MG63 (cell line): Measurements from ENCODE around the gene MTHFD1L. TPM values are rescaled to one million over a fixed set of nuclear protein-coding genes. Genes with fewer than 3 reads are reported as not detected.

ENCODE experiments used
- DNase-seq: peaks from one replicate; pipeline ENCODE4 v3.0.0-alpha.2; 2020
- H3K27me3 ChIP-seq: fragments of 250-450 bp; sonication (Bioruptor Pico); 2 replicates; pipeline ENCODE4 v1.5.1; 2020; ENCODE audit warnings: mild to moderate bottlenecking, moderate library complexity
- H3K36me3 ChIP-seq: fragments of 250-450 bp; sonication (Bioruptor Pico); 2 replicates; pipeline ENCODE4 v1.5.1; 2020; ENCODE audit warnings: mild to moderate bottlenecking, moderate library complexity
- H3K4me3 ChIP-seq: fragments of 250-450 bp; sonication (Bioruptor Pico); 2 replicates; pipeline ENCODE4 v1.5.1; 2020; ENCODE audit warnings: mild to moderate bottlenecking, moderate library complexity
- H3K9me3 ChIP-seq: fragments of 250-450 bp; sonication (Bioruptor Pico); 2 replicates; pipeline ENCODE4 v1.5.1; 2020; ENCODE audit warnings: mild to moderate bottlenecking, moderate library complexity
- total RNA-seq: library from RNA; depleted of rRNA; stranded (reverse); fragments of >200 nt; shearing (Covaris generic); gene quantifications from 2 replicates; pipeline ENCODE4 v1.2.3, GENCODE V29; 2014; ENCODE audit warnings: low replicate concordance

Gene MTHFD1L
- total RNA-seq, 1 experiment from 2014 or later = 64.8 TPM

GRCh38 chr6:151092591-151092990 lies 227.1 kb downstream of the MTHFD1L start:
- DNase-seq = no peak

DNA sequence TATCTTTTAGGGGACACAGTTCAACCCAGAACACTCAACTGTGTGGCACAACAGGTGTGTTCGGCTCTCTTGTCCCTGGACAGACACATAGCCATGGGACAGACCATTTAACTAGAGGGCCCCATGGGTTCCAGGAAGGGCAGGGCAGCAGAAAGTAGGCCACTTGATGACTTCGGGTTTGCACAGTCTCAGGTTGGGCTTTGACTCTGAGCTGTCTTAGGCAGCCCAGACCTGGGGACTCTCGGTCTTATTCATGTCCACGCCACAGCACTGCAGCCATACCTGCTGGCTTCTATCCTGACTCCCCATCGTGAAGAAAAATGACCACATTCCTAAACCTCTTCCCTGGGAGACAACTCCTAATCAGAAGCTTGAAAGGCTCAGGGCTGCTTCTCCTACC lies 228.2 kb downstream of the MTHFD1L start:
- H3K36me3 ChIP-seq = peaks cover 59% of the 10 kb centered on the region
- H3K4me3 ChIP-seq = no peak overlapping the region
- no peaks in the 10 kb centered on the region for H3K27me3 ChIP-seq
- H3K9me3 ChIP-seq = no peaks in the 10 kb centered on the region
- DNase-seq = no peak

More at GRCh38 chr6:151092591-151092990, 227.1 kb downstream of the MTHFD1L start:
- no peaks in the 10 kb centered on the region for H3K9me3 ChIP-seq
- no peak overlapping the region for H3K4me3 ChIP-seq
- H3K36me3 ChIP-seq = peaks cover 58% of the 10 kb centered on the region
- H3K27me3 ChIP-seq = no peaks in the 10 kb centered on the region

- Histone ChIP-seq H3K27me3 (no peaks in the 10 kb centered on the region), H3K9me3 (no peaks in the 10 kb centered on the region), H3K36me3 (peaks cover 50% of the 10 kb centered on the region), H3K4me3 (no peak overlapping the region)
- no peak for DNase-seq
Measured at GRCh38 chr6:151095538-151096254, 230.2 kb downstream of the MTHFD1L start.

- no peak for DNase-seq
- H3K4me3 ChIP-seq = no peak overlapping the region
- H3K9me3 ChIP-seq = no peaks in the 10 kb centered on the region
- no peaks in the 10 kb centered on the region for H3K27me3 ChIP-seq
- H3K36me3 ChIP-seq = peaks cover 52% of the 10 kb centered on the region
Measured at GRCh38 chr6:151096255-151096612, 230.7 kb downstream of the MTHFD1L start.

DNA sequence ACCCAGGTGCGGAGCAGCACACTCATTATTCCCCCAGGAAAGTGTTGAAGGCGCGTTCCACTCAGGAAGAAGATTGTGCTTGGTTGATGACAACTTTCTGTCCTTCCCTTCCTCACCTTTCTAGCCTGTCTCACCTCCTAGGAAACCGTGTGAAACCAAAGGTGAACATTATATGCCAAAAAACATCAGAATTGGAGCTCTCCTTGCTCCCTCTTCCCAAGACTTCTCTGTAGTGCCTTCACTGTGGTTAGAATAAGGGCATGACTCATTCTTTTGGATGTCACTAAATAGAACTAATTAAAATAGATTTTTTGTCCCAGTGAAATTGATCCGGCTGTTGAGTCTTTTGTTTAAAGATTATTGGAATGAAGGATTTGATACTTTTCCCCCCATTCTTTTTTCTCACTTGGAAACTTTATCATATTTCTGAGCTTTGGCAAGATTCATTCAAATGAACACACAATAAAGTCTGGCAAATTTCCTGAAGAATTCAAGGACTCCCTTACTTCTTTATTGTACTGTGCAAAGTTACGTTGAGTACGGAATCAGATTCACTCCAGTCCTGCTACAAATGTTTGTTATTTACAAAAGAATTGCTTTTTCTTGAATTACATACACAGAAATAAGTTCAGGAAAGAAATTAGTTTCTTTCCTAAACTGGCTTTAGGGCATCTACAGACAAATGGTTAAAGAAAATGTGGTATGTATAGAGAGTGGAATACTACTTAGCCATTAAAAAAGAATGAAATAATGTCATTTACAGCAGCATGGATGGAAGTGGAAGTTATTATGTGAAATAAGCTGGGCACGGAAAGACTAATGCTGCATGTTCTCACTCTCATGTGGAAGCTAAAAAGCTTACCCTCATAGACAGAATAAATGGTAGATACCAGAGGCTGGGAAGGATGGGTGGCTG lies 231.4 kb downstream of the MTHFD1L start:
- Histone ChIP-seq H3K9me3 (no peaks in the 10 kb centered on the region), H3K27me3 (no peaks in the 10 kb centered on the region), H3K4me3 (no peak overlapping the region), H3K36me3 (peaks cover 59% of the 10 kb centered on the region)
- no peak for DNase-seq

DNA sequence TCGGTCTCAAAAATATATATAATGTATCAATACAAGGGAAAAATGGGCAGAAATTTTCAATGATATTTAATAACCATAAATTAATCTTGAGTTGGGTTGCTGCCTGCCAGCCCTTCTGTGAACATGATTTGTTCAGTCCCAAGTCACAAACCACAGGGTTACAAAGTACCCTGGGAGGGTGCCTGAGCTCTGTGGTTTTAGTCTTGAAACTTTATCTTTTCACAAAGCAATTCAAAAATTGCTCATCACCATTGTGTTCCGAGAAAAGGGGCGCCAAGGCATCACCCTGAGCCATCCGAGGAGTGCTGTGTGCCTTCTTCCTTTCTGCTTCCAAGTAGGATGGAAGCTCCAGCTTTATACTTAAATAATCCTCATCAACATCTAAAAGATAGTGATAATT lies 232.7 kb downstream of the MTHFD1L start:
- Histone ChIP-seq H3K4me3 (no peak overlapping the region), H3K36me3 (peaks cover 54% of the 10 kb centered on the region), H3K9me3 (no peaks in the 10 kb centered on the region), H3K27me3 (no peaks in the 10 kb centered on the region)
- no peak for DNase-seq

- Histone ChIP-seq H3K9me3 (no peaks in the 10 kb centered on the region), H3K4me3 (no peak overlapping the region), H3K36me3 (peaks cover 44% of the 10 kb centered on the region), H3K27me3 (no peaks in the 10 kb centered on the region)
- DNase-seq = no peak
Measured at GRCh38 chr6:151100326-151100725, 234.8 kb downstream of the MTHFD1L start.

DNA sequence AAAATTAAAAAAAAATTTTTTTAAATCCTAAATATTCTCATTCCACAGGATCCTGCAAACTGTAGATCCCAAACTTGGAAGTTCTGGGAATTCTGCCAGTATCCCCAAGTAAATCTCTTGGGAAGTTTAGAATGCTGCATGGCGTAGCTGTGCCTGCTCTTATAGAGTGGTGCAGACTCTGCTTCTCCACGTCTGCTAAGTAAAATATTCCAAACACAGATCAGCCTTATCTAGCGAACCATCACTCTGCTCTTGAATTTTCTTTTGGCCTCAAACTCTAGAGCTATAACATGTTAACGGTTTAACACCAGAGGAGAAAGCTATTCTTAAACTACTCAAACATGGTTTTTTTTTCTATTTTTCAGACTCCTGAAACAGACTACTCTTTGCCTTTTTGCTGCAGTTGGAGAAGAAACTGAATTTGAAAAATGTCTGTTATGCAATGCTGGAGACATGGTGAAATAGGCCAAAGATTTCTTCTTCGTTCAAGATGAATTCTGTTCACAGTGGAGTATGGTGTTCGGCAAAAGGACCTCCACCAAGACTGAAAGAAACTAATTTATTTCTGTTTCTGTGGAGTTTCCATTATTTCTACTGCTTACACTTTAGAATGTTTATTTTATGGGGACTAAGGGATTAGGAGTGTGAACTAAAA lies 235.8 kb downstream of the MTHFD1L start:
- Histone ChIP-seq H3K36me3 (peaks cover 39% of the 10 kb centered on the region), H3K4me3 (no peak overlapping the region), H3K27me3 (no peaks in the 10 kb centered on the region), H3K9me3 (no peaks in the 10 kb centered on the region)
- DNase-seq = no peak

DNA sequence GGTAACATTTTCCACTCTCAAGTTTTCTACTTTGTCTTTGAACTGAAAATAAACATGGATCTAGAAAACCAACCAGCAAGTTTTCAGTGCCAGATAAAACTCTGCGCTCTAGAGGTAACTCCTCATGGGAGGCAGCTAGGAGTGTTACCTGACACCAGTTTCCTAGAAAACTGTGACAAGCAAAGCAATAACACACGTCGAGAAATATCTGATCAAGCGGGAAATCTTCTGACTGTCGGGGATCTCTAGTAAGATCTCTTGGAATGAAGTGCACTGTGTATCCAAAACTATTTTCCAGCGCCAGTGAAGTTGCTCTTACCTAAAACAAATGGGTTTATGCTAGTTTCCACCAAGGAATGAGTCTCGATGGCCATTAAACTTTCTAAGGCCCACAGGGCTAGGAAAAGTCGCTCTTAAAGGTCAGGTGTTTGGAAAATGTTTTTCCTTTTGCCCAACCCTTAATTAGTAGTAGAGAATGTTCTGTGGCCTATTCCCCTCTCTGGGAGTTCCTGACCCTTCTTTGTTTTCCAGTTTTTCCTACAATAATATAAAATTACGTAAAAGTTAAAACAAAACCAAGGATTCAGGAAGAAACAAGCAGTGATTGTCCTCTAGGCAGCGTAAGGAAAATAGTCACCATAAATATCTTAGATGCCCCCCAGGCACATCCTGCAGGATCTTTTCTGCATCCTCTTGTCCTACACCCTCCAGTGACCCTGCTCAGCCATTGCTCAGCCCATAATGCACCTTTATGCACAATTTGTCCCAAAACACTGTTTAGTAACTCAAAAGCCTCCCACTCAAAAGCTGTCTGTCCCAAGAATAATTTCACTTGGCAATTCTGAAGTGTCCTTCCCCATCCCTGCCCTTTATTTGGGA lies 236.6 kb downstream of the MTHFD1L start:
- Histone ChIP-seq H3K27me3 (no peaks in the 10 kb centered on the region), H3K9me3 (no peaks in the 10 kb centered on the region), H3K36me3 (peaks cover 32% of the 10 kb centered on the region), H3K4me3 (no peak overlapping the region)
- DNase-seq = no peak

GRCh38 chr6:151103266-151103665 lies 237.8 kb downstream of the MTHFD1L start:
- no peak for DNase-seq
- Histone ChIP-seq H3K36me3 (peaks cover 25% of the 10 kb centered on the region), H3K9me3 (no peaks in the 10 kb centered on the region), H3K27me3 (no peaks in the 10 kb centered on the region), H3K4me3 (no peak overlapping the region)

- Histone ChIP-seq H3K27me3 (no peaks in the 10 kb centered on the region), H3K36me3 (peaks cover 8% of the 10 kb centered on the region), H3K4me3 (no peak overlapping the region), H3K9me3 (no peaks in the 10 kb centered on the region)
- no peak for DNase-seq
Measured at GRCh38 chr6:151107897-151108427, 242.5 kb downstream of the MTHFD1L start.

DNA sequence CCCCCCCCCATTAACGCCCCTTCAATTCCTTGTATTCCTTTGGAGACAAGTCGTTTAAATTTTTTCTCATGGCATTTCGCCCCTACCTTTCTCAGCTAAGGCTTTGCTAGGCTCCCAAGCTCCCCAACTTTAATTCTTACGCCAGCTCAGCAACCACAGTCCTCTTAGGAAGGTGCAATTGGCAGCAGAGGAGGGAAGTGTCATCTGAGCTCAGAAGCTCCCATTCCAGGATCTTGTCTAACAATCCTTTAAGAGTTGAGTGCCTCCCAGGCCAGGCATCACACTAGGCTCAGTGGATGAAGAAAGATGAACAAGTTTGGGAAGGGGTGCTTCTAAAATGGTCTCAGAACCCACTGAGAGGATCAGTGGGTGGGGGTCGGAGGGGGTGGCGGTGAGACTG lies 243.0 kb downstream of the MTHFD1L start:
- DNase-seq = no peak
- Histone ChIP-seq H3K36me3 (peaks cover 4% of the 10 kb centered on the region), H3K27me3 (no peaks in the 10 kb centered on the region), H3K9me3 (no peaks in the 10 kb centered on the region), H3K4me3 (no peak overlapping the region)

- Histone ChIP-seq H3K9me3 (no peaks in the 10 kb centered on the region), H3K4me3 (no peak overlapping the region), H3K27me3 (no peaks in the 10 kb centered on the region), H3K36me3 (peaks cover 2% of the 10 kb centered on the region; the same call in 1 of the 2 replicates)
- peak; percentile 22 for DNase-seq
Measured at GRCh38 chr6:151109361-151109760, 243.9 kb downstream of the MTHFD1L start.

- peaks cover 2% of the 10 kb centered on the region; the same call in 1 of the 2 replicates for H3K36me3 ChIP-seq
- H3K27me3 ChIP-seq = no peaks in the 10 kb centered on the region
- H3K4me3 ChIP-seq = no peak overlapping the region
- no peak for DNase-seq
- no peaks in the 10 kb centered on the region for H3K9me3 ChIP-seq
Measured at GRCh38 chr6:151109869-151110575, 244.5 kb downstream of the MTHFD1L start.

DNA sequence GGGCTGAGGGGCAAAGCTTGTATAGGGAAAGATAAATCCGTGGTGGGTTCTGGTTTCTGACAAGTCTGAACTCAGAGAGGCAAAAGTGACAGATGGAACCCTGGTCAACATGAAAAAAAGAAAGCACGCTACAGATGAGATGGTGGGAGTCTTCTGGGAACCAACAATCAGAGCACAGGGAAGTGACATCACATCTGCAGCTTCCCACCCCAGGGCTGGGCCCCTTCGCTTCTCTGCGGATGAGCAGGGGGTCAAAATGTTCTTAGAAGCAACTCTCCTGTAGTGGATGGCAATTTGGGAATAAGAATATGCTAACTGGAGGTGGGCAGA lies 245.0 kb downstream of the MTHFD1L start:
- no peak for DNase-seq
- Histone ChIP-seq H3K27me3 (no peaks in the 10 kb centered on the region), H3K36me3 (peaks cover under 1% of the 10 kb centered on the region; the same call in 1 of the 2 replicates), H3K4me3 (no peak overlapping the region), H3K9me3 (no peaks in the 10 kb centered on the region)

GRCh38 chr6:151111670-151112069 lies 246.2 kb downstream of the MTHFD1L start:
- no peaks in the 10 kb centered on the region for H3K9me3 ChIP-seq
- H3K4me3 ChIP-seq = no peak overlapping the region
- H3K36me3 ChIP-seq = no peaks in the 10 kb centered on the region
- DNase-seq = no peak
- no peaks in the 10 kb centered on the region for H3K27me3 ChIP-seq
